MM.1S (cell line): ENCODE results near the gene KRTAP4-16.

Source experiments
- EZH2 ChIP-seq: fragments of 300-600 bp; sonication (generic); optimal IDR thresholded peaks from 2 replicates; pipeline ENCODE3; 2017; ENCODE audit warnings: low read depth, mild to moderate bottlenecking, antibody characterized with exemption, low read length, mixed read lengths
- EZH2phosphoT487 ChIP-seq: fragments of 300-600 bp; sonication (generic); IDR thresholded peaks from 2 replicates; pipeline ENCODE4 v1.6.1; 2018; ENCODE audit warnings: antibody characterized with exemption, low read length
- TF ChIP-seq, protein P1 (sequence below): fragments of 300-600 bp; sonication (generic); IDR thresholded peaks from 2 replicates; pipeline ENCODE4 v1.5.1; 2016; ENCODE audit warnings: antibody characterized with exemption, low read length, mixed read lengths

DNA sequence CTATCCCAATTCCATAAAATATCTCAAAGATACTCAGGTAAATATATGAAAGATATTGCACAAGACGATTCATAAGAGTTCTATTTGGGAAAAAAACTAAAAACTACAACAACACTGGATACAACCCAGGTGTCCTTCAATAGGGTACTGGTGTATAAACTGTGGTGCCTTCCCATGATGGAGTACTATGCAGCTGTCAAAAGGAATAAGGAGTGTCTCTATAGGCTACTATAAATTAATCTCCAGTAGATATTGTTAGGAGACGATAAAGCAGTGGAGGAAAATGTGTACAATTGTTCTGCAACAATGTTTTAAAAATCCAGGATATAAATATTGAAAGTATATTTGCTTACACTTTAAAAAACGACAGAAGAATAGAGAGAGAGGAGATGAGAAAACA lies 24.4 kb upstream of the KRTAP4-16 start:
- TF ChIP-seq EZH2 = no peak
- TF ChIP-seq EZH2phosphoT487 = no peak
- TF ChIP-seq, protein P1, sequence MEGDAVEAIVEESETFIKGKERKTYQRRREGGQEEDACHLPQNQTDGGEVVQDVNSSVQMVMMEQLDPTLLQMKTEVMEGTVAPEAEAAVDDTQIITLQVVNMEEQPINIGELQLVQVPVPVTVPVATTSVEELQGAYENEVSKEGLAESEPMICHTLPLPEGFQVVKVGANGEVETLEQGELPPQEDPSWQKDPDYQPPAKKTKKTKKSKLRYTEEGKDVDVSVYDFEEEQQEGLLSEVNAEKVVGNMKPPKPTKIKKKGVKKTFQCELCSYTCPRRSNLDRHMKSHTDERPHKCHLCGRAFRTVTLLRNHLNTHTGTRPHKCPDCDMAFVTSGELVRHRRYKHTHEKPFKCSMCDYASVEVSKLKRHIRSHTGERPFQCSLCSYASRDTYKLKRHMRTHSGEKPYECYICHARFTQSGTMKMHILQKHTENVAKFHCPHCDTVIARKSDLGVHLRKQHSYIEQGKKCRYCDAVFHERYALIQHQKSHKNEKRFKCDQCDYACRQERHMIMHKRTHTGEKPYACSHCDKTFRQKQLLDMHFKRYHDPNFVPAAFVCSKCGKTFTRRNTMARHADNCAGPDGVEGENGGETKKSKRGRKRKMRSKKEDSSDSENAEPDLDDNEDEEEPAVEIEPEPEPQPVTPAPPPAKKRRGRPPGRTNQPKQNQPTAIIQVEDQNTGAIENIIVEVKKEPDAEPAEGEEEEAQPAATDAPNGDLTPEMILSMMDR = no peak
